ENCODE data around the gene RASGRF2.

The RASGRF2 gene

GRCh38 chr5:81191726-81192372 is 231.7 kb downstream of the RASGRF2 start:
- Histone ChIP-seq H3K79me2 (ENCODE audit: control insufficient read depth, low read length) (no peaks in the 10 kb centered on the region), H3K9me2 (replicated peaks; ENCODE audit: control insufficient read depth, low read length) (no peaks in the 10 kb centered on the region), H3K4me2 (ENCODE audit: low read length) (no peak overlapping the region), H4K20me1 (ENCODE audit: control insufficient read depth, insufficient read depth, low read depth, low read length) (no peaks in the 10 kb centered on the region), H3K27me3 (ENCODE audit: control insufficient read depth, low read length) (no peaks in the 10 kb centered on the region), H3K36me3 (ENCODE audit: control insufficient read depth, low read length) (no peaks in the 10 kb centered on the region), H3K4me3 (ENCODE audit: low read length) (no peak overlapping the region), H3K4me1 (ENCODE audit: control insufficient read depth, low read length) (peaks cover 7% of the 10 kb centered on the region), H3F3A (ENCODE audit: control insufficient read depth, insufficient read depth) (no peaks in the 10 kb centered on the region), H3K27ac (ENCODE audit: low read depth, low read length) (no peak overlapping the region), H3K9me3 (ENCODE audit: control insufficient read depth, insufficient read depth, low read length) (no peaks in the 10 kb centered on the region)
- TF ChIP-seq CTCF (IDR thresholded peaks at IDR 0.05; ENCODE audit: low read depth, low read length, poor library complexity, severe bottlenecking) (no peak), EZH2phosphoT487 (IDR thresholded peaks at IDR 0.05; ENCODE audit: borderline replicate concordance, low read length) (no peak)

DNA sequence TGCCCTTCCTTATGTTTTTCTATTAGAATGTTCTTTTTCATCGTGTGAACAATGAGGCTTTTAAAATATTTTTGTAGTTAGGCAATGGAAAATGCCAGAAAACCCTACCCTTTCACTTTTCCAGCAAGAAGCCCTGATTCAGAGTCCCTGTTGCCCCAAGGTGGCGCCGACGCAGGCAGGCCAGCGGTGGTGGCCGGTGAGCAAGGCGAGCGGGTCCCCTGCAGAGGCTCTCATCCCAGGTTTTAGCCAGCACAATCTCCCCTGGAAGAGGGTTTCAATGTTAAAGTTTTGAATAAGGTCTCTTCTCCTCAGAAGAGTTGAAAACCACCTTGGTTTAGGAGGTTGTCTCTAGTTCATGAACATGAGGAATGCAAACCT is 232.2 kb downstream of the RASGRF2 start:
- Histone ChIP-seq H3K27me3 (ENCODE audit: control insufficient read depth, low read length) (no peaks in the 10 kb centered on the region), H3K9me3 (ENCODE audit: control insufficient read depth, insufficient read depth, low read length) (no peaks in the 10 kb centered on the region), H3K36me3 (ENCODE audit: control insufficient read depth, low read length) (no peaks in the 10 kb centered on the region), H3K4me1 (ENCODE audit: control insufficient read depth, low read length) (peaks cover 7% of the 10 kb centered on the region), H3F3A (ENCODE audit: control insufficient read depth, insufficient read depth) (no peaks in the 10 kb centered on the region), H4K20me1 (ENCODE audit: control insufficient read depth, insufficient read depth, low read depth, low read length) (no peaks in the 10 kb centered on the region), H3K4me2 (ENCODE audit: low read length) (no peak overlapping the region), H3K4me3 (ENCODE audit: low read length) (no peak overlapping the region), H3K79me2 (ENCODE audit: control insufficient read depth, low read length) (no peaks in the 10 kb centered on the region), H3K9me2 (replicated peaks; ENCODE audit: control insufficient read depth, low read length) (no peaks in the 10 kb centered on the region), H3K27ac (ENCODE audit: low read depth, low read length) (no peak overlapping the region)
- TF ChIP-seq EZH2phosphoT487 (IDR thresholded peaks at IDR 0.05; ENCODE audit: borderline replicate concordance, low read length) (no peak), CTCF (IDR thresholded peaks at IDR 0.05; ENCODE audit: low read depth, low read length, poor library complexity, severe bottlenecking) (no peak)

GRCh38 chr5:81194633-81195334 is 234.6 kb downstream of the RASGRF2 start:
- H3K36me3 ChIP-seq (ENCODE audit: control insufficient read depth, low read length), result no peaks in the 10 kb centered on the region
- no peaks in the 10 kb centered on the region for H4K20me1 ChIP-seq (ENCODE audit: control insufficient read depth, insufficient read depth, low read depth, low read length)
- no peaks in the 10 kb centered on the region for H3K27me3 ChIP-seq (ENCODE audit: control insufficient read depth, low read length)
- peaks cover 7% of the 10 kb centered on the region for H3K4me1 ChIP-seq (ENCODE audit: control insufficient read depth, low read length)
- TF ChIP-seq EZH2phosphoT487 (IDR thresholded peaks at IDR 0.05; ENCODE audit: borderline replicate concordance, low read length) (no peak), CTCF (IDR thresholded peaks at IDR 0.05; ENCODE audit: low read depth, low read length, poor library complexity, severe bottlenecking) (peak; percentile 87)
- no peaks in the 10 kb centered on the region for H3K79me2 ChIP-seq (ENCODE audit: control insufficient read depth, low read length)
- H3K9me2 ChIP-seq (replicated peaks; ENCODE audit: control insufficient read depth, low read length), result no peaks in the 10 kb centered on the region
- H3K4me2 ChIP-seq (ENCODE audit: low read length), result no peak overlapping the region
- H3K9me3 ChIP-seq (ENCODE audit: control insufficient read depth, insufficient read depth, low read length), result no peaks in the 10 kb centered on the region
- no peaks in the 10 kb centered on the region for H3F3A ChIP-seq (ENCODE audit: control insufficient read depth, insufficient read depth)
- no peak overlapping the region for H3K4me3 ChIP-seq (ENCODE audit: low read length)
- H3K27ac ChIP-seq (ENCODE audit: low read depth, low read length), result no peak overlapping the region
